Activated CD4-positive, alpha-beta memory T cell treated with anti-CD3 and anti-CD28 coated beads, Interleukin-2, amount 10 ng/mL, durations not matched to agents 7 days and 5 days (primary cell): ENCODE data around the gene FMN1. TPM values are rescaled to one million over a fixed set of nuclear protein-coding genes. Genes with fewer than 3 reads are reported as not detected.

ENCODE experiments used
- CTCF ChIA-PET: fragments of 350-600 bp; sonication (Branson Sonifier 250); formaldehyde crosslinking; loops from one replicate; lab custom pipeline; 2021; ENCODE audit warnings: antibody characterized with exemption, inconsistent platforms; lab: Charles Lee
- POLR2A ChIA-PET: fragments of 350-600 bp; sonication (Branson Sonifier 250); formaldehyde crosslinking; loops from one replicate; lab custom pipeline; 2021; ENCODE audit warnings: antibody characterized with exemption; lab: Charles Lee
- DNase-seq: peaks from one replicate; pipeline ENCODE4 v3.0.0-alpha.2; 2020
- H3K27ac Mint-ChIP-seq: one replicate; pipeline ENCODE4 v1.8.0; 2021; ENCODE audit warnings: mild to moderate bottlenecking, mixed read lengths
- H3K27me3 Mint-ChIP-seq: one replicate; pipeline ENCODE4 v1.8.0; 2021; ENCODE audit warnings: mixed read lengths
- H3K36me3 Mint-ChIP-seq: one replicate; pipeline ENCODE4 v1.8.0; 2021; ENCODE audit warnings: low read depth, mixed read lengths
- H3K4me1 Mint-ChIP-seq: one replicate; pipeline ENCODE4 v1.8.0; 2021; ENCODE audit warnings: mixed read lengths
- H3K4me3 Mint-ChIP-seq: one replicate; pipeline ENCODE4 v1.8.0; 2021; ENCODE audit warnings: mild to moderate bottlenecking, mixed read lengths
- H3K9me3 Mint-ChIP-seq: one replicate; pipeline ENCODE4 v1.8.0; 2021; ENCODE audit warnings: mixed read lengths
- total RNA-seq, 2 experiments: library from RNA; stranded (reverse); gene quantifications; one replicate each; pipeline ENCODE4 v1.2.3, GENCODE V29; 2021

FMN1 gene
- total RNA-seq, 2 experiments from 2014 or later, result 0.03 to 0.15 TPM

GRCh38 chr15:33142708-33143107, 51.8 kb downstream of the FMN1 start:
- ChIA-PET CTCF (no interaction called here), POLR2A (no interaction called here)
- Mint-ChIP-seq H3K36me3 (no peaks in the 10 kb centered on the region), H3K27ac (no peak overlapping the region), H3K4me1 (peaks cover 2% of the 10 kb centered on the region), H3K27me3 (peaks cover 11% of the 10 kb centered on the region), H3K9me3 (no peaks in the 10 kb centered on the region), H3K4me3 (no peak overlapping the region)
- no peak for DNase-seq

GRCh38 chr15:33138000-33138399, 56.5 kb downstream of the FMN1 start:
- no peak overlapping the region for H3K4me3 Mint-ChIP-seq
- H3K27me3 Mint-ChIP-seq, result peaks cover 9% of the 10 kb centered on the region
- no peaks in the 10 kb centered on the region for H3K36me3 Mint-ChIP-seq
- POLR2A ChIA-PET, result no interaction called here
- no peak for DNase-seq
- CTCF ChIA-PET, result no interaction called here
- no peak overlapping the region for H3K27ac Mint-ChIP-seq
- no peaks in the 10 kb centered on the region for H3K9me3 Mint-ChIP-seq
- H3K4me1 Mint-ChIP-seq, result no peaks in the 10 kb centered on the region

GRCh38 chr15:33137101-33137500, 57.4 kb downstream of the FMN1 start:
- CTCF ChIA-PET, result no interaction called here

GRCh38 chr15:33136353-33136752, 58.2 kb downstream of the FMN1 start:
- H3K27ac Mint-ChIP-seq, result no peak overlapping the region
- no peaks in the 10 kb centered on the region for H3K36me3 Mint-ChIP-seq
- peaks cover 7% of the 10 kb centered on the region for H3K27me3 Mint-ChIP-seq
- ChIA-PET CTCF (interaction anchor here (1.5 kb wide), 1 partner anchor 9 kb away, joined by 3 read pairs; no protein-coding TSS in a partner anchor), POLR2A (no interaction called here)
- DNase-seq, result no peak
- H3K4me3 Mint-ChIP-seq, result no peak overlapping the region
- H3K4me1 Mint-ChIP-seq, result no peaks in the 10 kb centered on the region
- no peaks in the 10 kb centered on the region for H3K9me3 Mint-ChIP-seq

More at GRCh38 chr15:33137101-33137500, 57.4 kb downstream of the FMN1 start:
- DNase-seq, result no peak
- H3K36me3 Mint-ChIP-seq, result no peaks in the 10 kb centered on the region
- H3K4me1 Mint-ChIP-seq, result no peaks in the 10 kb centered on the region
- H3K9me3 Mint-ChIP-seq, result no peaks in the 10 kb centered on the region
- peaks cover 9% of the 10 kb centered on the region for H3K27me3 Mint-ChIP-seq
- no peak overlapping the region for H3K4me3 Mint-ChIP-seq
- POLR2A ChIA-PET, result no interaction called here
- no peak overlapping the region for H3K27ac Mint-ChIP-seq

- H3K4me3 Mint-ChIP-seq, result no peak overlapping the region
- peaks cover 7% of the 10 kb centered on the region for H3K27me3 Mint-ChIP-seq
- no peak for DNase-seq
- no peak overlapping the region for H3K27ac Mint-ChIP-seq
- POLR2A ChIA-PET, result no interaction called here
- no peaks in the 10 kb centered on the region for H3K4me1 Mint-ChIP-seq
- no peaks in the 10 kb centered on the region for H3K9me3 Mint-ChIP-seq
- CTCF ChIA-PET, result interaction anchor here (1.5 kb wide), 1 partner anchor 10 kb away, joined by 3 read pairs; no protein-coding TSS in a partner anchor
- H3K36me3 Mint-ChIP-seq, result no peaks in the 10 kb centered on the region
Measured at GRCh38 chr15:33135355-33135781, 59.1 kb downstream of the FMN1 start.

- H3K4me1 Mint-ChIP-seq, result no peaks in the 10 kb centered on the region
- ChIA-PET POLR2A (no interaction called here), CTCF (interaction anchor here (0.9 kb wide), 1 partner anchor 68 kb away, joined by 3 read pairs; no protein-coding TSS in a partner anchor)
- H3K27me3 Mint-ChIP-seq, result no peaks in the 10 kb centered on the region
- no peak for DNase-seq
- no peaks in the 10 kb centered on the region for H3K9me3 Mint-ChIP-seq
- no peak overlapping the region for H3K4me3 Mint-ChIP-seq
- no peak overlapping the region for H3K27ac Mint-ChIP-seq
- H3K36me3 Mint-ChIP-seq, result no peaks in the 10 kb centered on the region
Measured at GRCh38 chr15:33132722-33133345, 61.7 kb downstream of the FMN1 start.

GRCh38 chr15:33132233-33132580, 62.3 kb downstream of the FMN1 start:
- Mint-ChIP-seq H3K27ac (no peak overlapping the region), H3K27me3 (no peaks in the 10 kb centered on the region), H3K4me1 (no peaks in the 10 kb centered on the region), H3K36me3 (no peaks in the 10 kb centered on the region), H3K4me3 (no peak overlapping the region), H3K9me3 (no peaks in the 10 kb centered on the region)
- ChIA-PET CTCF (interaction anchor here (0.9 kb wide), 1 partner anchor 69 kb away, joined by 3 read pairs; no protein-coding TSS in a partner anchor), POLR2A (no interaction called here)
- no peak for DNase-seq

GRCh38 chr15:33131552-33132232, 62.8 kb downstream of the FMN1 start:
- no peaks in the 10 kb centered on the region for H3K36me3 Mint-ChIP-seq
- DNase-seq, result no peak
- no peak overlapping the region for H3K27ac Mint-ChIP-seq
- no peak overlapping the region for H3K4me3 Mint-ChIP-seq
- H3K9me3 Mint-ChIP-seq, result no peaks in the 10 kb centered on the region
- POLR2A ChIA-PET, result no interaction called here
- no peaks in the 10 kb centered on the region for H3K27me3 Mint-ChIP-seq
- CTCF ChIA-PET, result interaction anchor here (0.9 kb wide), 1 partner anchor 69 kb away, joined by 3 read pairs; no protein-coding TSS in a partner anchor
- peaks cover 2% of the 10 kb centered on the region for H3K4me1 Mint-ChIP-seq

- Mint-ChIP-seq H3K9me3 (no peaks in the 10 kb centered on the region), H3K27me3 (peaks cover 2% of the 10 kb centered on the region), H3K27ac (no peak overlapping the region), H3K4me3 (no peak overlapping the region), H3K36me3 (no peaks in the 10 kb centered on the region), H3K4me1 (peaks cover 11% of the 10 kb centered on the region)
- CTCF ChIA-PET, result no interaction called here
- POLR2A ChIA-PET, result no interaction called here
- no peak for DNase-seq
Measured at GRCh38 chr15:33126559-33127290, 67.8 kb downstream of the FMN1 start.

- Mint-ChIP-seq H3K9me3 (no peaks in the 10 kb centered on the region), H3K4me1 (peaks cover 11% of the 10 kb centered on the region), H3K27ac (no peak overlapping the region), H3K36me3 (no peaks in the 10 kb centered on the region), H3K27me3 (peaks cover 2% of the 10 kb centered on the region), H3K4me3 (no peak overlapping the region)
- ChIA-PET CTCF (no interaction called here), POLR2A (no interaction called here)
- DNase-seq, result no peak
Measured at GRCh38 chr15:33125894-33126537, 68.5 kb downstream of the FMN1 start.

GRCh38 chr15:33124811-33125210, 69.7 kb downstream of the FMN1 start:
- DNase-seq, result no peak
- H3K27me3 Mint-ChIP-seq, result peaks cover 2% of the 10 kb centered on the region
- no peaks in the 10 kb centered on the region for H3K36me3 Mint-ChIP-seq
- H3K9me3 Mint-ChIP-seq, result no peaks in the 10 kb centered on the region
- H3K27ac Mint-ChIP-seq, result no peak overlapping the region
- CTCF ChIA-PET, result no interaction called here
- no peak overlapping the region for H3K4me3 Mint-ChIP-seq
- POLR2A ChIA-PET, result no interaction called here
- H3K4me1 Mint-ChIP-seq, result peaks cover 11% of the 10 kb centered on the region

GRCh38 chr15:33124279-33124678, 70.2 kb downstream of the FMN1 start:
- no peak for DNase-seq
- CTCF ChIA-PET, result interaction anchor here (0.7 kb wide), 1 partner anchor 176 kb away, joined by 3 read pairs; no protein-coding TSS in a partner anchor
- H3K27me3 Mint-ChIP-seq, result peaks cover 2% of the 10 kb centered on the region
- no peak overlapping the region for H3K4me3 Mint-ChIP-seq
- POLR2A ChIA-PET, result no interaction called here
- peaks cover 11% of the 10 kb centered on the region for H3K4me1 Mint-ChIP-seq
- H3K9me3 Mint-ChIP-seq, result no peaks in the 10 kb centered on the region
- no peaks in the 10 kb centered on the region for H3K36me3 Mint-ChIP-seq
- no peak overlapping the region for H3K27ac Mint-ChIP-seq

- no peaks in the 10 kb centered on the region for H3K4me1 Mint-ChIP-seq
- H3K4me3 Mint-ChIP-seq, result no peak overlapping the region
- peaks cover 2% of the 10 kb centered on the region for H3K27me3 Mint-ChIP-seq
- H3K9me3 Mint-ChIP-seq, result no peaks in the 10 kb centered on the region
- POLR2A ChIA-PET, result no interaction called here
- CTCF ChIA-PET, result no interaction called here
- no peak overlapping the region for H3K27ac Mint-ChIP-seq
- no peaks in the 10 kb centered on the region for H3K36me3 Mint-ChIP-seq
- no peak for DNase-seq
Measured at GRCh38 chr15:33119865-33120264, 74.6 kb downstream of the FMN1 start.
